GM12892 (cell line): ENCODE data around the gene KRTAP10-4.

Experiments used
- POLR2A ChIP-seq: IDR thresholded peaks from 2 replicates; pipeline ENCODE4 v1.6.1; 2011; ENCODE audit warnings: low read depth, low read length, control low read depth
- POLR2AphosphoS5 ChIP-seq: IDR thresholded peaks from 2 replicates; pipeline ENCODE4 v1.6.1; 2011; ENCODE audit warnings: low read depth, low read length, control low read depth
- TAF1 ChIP-seq: IDR thresholded peaks from 2 replicates; pipeline ENCODE4 v1.6.1; 2011; ENCODE audit warnings: low read depth, mild to moderate bottlenecking, control low read depth, low read length, borderline replicate concordance

DNA sequence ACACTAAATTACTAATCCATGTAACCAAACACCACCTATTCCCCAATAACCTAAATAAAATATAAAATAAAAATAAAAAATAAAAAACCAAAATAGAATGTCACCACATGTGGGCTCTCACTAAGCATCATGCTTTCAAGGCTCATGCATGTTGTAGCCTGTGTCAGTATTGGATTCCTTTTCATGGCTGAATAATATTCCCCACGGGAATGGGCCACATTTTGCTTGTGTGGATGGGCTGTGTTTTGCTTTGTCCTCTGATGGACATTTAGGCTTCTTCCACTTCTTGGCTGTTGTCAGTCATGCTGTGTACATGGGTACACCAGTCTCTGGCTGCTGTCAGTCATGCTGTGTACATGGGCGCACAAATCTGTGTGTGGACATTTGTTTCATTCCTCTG lies 15.6 kb downstream of the KRTAP10-4 start:
- TF ChIP-seq POLR2A = no peak
- TF ChIP-seq POLR2AphosphoS5 = no peak
- TF ChIP-seq TAF1 = no peak
